WTC11 (cell line): ENCODE results near the gene TRIM17.

ENCODE experiments used
- ATF1 ChIP-seq: sonication (generic); formaldehyde crosslinking; IDR thresholded peaks from 2 replicates; pipeline ENCODE4 v1.8.1; 2023; ENCODE audit warnings: mild to moderate bottlenecking, moderate library complexity, missing genetic modification reagents
- ATF3 ChIP-seq: sonication (generic); formaldehyde crosslinking; conservative IDR thresholded peaks from 2 replicates; pipeline ENCODE4 v1.8.1; 2022; ENCODE audit warnings: mild to moderate bottlenecking, missing genetic modification reagents
- CTCF ChIP-seq: fragments of 200-600 bp; IDR thresholded peaks from 2 replicates; pipeline ENCODE4 v1.8.0; 2022; ENCODE audit warnings: antibody characterized with exemption
- ELF4 ChIP-seq: sonication (generic); formaldehyde crosslinking; IDR thresholded peaks from 2 replicates; pipeline ENCODE4 v1.8.1; 2022; ENCODE audit warnings: low read depth, mild to moderate bottlenecking, moderate library complexity, missing genetic modification reagents
- RELA ChIP-seq: sonication (generic); formaldehyde crosslinking; IDR thresholded peaks from 2 replicates; pipeline ENCODE4 v1.8.1; 2022; ENCODE audit warnings: missing genetic modification reagents, mild to moderate bottlenecking, borderline replicate concordance
- TP53 ChIP-seq: sonication (generic); formaldehyde crosslinking; IDR thresholded peaks from 2 replicates; pipeline ENCODE4 v1.8.1; 2023; ENCODE audit warnings: mild to moderate bottlenecking, missing genetic modification reagents
- USF2 ChIP-seq: sonication (generic); formaldehyde crosslinking; IDR thresholded peaks from 2 replicates; pipeline ENCODE4 v1.8.1; 2023; ENCODE audit warnings: mild to moderate bottlenecking, missing genetic modification reagents, moderate library complexity
- ZNF232 ChIP-seq: sonication (generic); formaldehyde crosslinking; IDR thresholded peaks from 2 replicates; pipeline ENCODE4 v1.8.0; 2022; ENCODE audit warnings: mild to moderate bottlenecking, missing genetic modification reagents
- TF ChIP-seq, protein P1 (sequence below): sonication (generic); formaldehyde crosslinking; IDR thresholded peaks from 2 replicates; pipeline ENCODE4 v1.8.0; 2023; ENCODE audit warnings: mild to moderate bottlenecking, missing genetic modification reagents

DNA sequence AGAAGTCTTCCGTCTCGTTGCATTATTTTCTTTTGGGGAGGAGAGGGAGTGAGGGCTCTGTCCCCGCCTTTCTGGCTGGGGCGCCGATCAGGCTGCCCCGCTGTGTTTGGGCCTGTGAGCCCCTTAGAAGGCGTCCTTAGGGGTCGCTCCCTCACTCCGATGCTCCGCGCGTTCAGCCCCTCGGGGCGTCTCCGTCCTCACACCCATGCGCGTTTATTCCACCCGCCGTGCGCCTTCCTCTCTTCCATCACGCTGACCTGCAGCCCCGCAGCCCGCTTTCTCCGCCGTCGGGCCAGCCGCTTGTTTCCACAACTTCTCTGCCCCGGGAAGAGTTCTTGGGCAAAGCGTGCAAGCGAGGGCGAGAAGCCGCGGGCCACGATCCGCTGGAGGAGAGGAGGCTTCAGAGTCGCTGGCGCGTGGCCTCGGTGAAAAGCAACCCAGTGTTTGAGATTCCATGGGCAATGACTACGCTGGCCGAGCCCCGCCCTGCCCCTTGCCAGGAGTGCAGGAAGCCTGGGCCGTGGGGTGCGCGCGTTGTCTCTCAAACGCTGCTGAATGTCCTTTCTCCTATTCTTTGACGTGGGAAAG lies 37.7 kb downstream of the TRIM17 start:
- no peak for TF ChIP-seq CTCF
- TF ChIP-seq TP53 (CRISPR knock-in tag): no peak
- TF ChIP-seq, protein P1, sequence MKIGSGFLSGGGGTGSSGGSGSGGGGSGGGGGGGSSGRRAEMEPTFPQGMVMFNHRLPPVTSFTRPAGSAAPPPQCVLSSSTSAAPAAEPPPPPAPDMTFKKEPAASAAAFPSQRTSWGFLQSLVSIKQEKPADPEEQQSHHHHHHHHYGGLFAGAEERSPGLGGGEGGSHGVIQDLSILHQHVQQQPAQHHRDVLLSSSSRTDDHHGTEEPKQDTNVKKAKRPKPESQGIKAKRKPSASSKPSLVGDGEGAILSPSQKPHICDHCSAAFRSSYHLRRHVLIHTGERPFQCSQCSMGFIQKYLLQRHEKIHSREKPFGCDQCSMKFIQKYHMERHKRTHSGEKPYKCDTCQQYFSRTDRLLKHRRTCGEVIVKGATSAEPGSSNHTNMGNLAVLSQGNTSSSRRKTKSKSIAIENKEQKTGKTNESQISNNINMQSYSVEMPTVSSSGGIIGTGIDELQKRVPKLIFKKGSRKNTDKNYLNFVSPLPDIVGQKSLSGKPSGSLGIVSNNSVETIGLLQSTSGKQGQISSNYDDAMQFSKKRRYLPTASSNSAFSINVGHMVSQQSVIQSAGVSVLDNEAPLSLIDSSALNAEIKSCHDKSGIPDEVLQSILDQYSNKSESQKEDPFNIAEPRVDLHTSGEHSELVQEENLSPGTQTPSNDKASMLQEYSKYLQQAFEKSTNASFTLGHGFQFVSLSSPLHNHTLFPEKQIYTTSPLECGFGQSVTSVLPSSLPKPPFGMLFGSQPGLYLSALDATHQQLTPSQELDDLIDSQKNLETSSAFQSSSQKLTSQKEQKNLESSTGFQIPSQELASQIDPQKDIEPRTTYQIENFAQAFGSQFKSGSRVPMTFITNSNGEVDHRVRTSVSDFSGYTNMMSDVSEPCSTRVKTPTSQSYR (CRISPR knock-in tag): no peak
- no peak for TF ChIP-seq ATF3 (CRISPR knock-in tag)
- TF ChIP-seq RELA: no peak
- TF ChIP-seq ZNF232 (CRISPR knock-in tag): peak; percentile 9; the same call in 1 of the 2 replicates
- no peak for TF ChIP-seq ELF4 (CRISPR knock-in tag)
- TF ChIP-seq USF2 (CRISPR knock-in tag): no peak
- no peak for TF ChIP-seq ATF1 (CRISPR knock-in tag)
